Activated T-cell treated with anti-CD3 and anti-CD28 coated beads, Interleukin-2, amount 50 U/mL, for 24 hours (primary cell): ENCODE measurements around the gene CLDND1.
A peak's percentile ranks its signal among the peaks of the same experiment; 100 is the strongest.

Source experiments
- DNase-seq: peaks from one replicate; pipeline ENCODE4 v3.0.0-alpha.2; 2020
- H3K27ac Mint-ChIP-seq: 2 replicates; pipeline ENCODE4 v1.8.0; 2020; ENCODE audit warnings: mild to moderate bottlenecking, mixed read lengths
- H3K27me3 Mint-ChIP-seq: 2 replicates; pipeline ENCODE4 v1.8.0; 2020; ENCODE audit warnings: mixed read lengths
- H3K36me3 Mint-ChIP-seq: 2 replicates; pipeline ENCODE4 v1.8.0; 2020; ENCODE audit warnings: low read depth, mixed read lengths
- H3K4me1 Mint-ChIP-seq: 2 replicates; pipeline ENCODE4 v1.8.0; 2020; ENCODE audit warnings: low read depth, mixed read lengths
- H3K4me3 Mint-ChIP-seq: 2 replicates; pipeline ENCODE4 v1.8.0; 2020; ENCODE audit warnings: mild to moderate bottlenecking, moderate library complexity, mixed read lengths
- H3K9me3 Mint-ChIP-seq: 2 replicates; pipeline ENCODE4 v1.8.0; 2020; ENCODE audit warnings: mixed read lengths

Gene CLDND1

DNA sequence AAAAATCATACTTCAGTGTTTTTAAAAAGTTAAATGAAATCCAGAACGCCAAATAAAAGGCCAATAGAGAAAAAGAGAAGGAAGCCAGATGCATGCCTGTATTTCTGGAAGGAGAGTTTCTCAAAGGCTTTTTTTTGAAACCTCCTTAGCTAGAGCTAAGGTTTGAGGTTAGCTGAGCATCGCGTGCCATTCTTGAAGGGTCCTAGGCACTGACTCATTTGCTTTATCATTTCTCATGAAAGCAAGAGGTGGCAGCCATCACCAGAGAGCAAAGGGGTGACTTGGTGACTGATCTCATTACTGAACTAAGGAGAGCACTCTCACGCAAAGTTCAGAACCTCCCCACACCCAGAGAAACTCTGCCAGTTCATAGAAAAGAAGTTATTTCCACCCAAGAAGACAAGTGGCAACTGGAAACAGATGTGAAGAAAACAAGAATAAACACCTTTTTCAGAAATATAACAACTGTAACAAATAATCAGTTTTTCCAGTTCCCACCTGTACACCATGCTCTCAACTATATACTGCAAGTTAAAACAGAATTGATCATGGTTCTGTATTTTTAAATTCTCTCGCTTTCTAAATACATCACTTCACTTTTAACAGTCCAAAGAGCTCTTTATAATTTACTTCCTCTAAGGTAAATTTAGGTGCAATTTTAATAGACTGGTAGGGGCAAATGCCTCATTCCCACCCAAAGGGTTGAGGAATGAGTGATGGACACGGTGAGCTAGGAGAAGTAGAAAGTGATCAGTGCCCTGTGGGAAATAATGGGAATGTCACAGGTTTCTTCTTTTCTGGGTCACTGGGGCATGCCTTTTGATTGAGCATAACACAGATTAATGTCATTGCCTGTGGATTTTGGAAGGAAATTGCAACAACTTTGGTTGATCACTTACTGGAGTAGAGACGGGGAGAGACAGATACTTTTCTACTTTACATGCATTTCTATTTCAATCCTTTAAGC lies 33.7 kb upstream of the CLDND1 start:
- Mint-ChIP-seq H3K4me1 (peaks cover 87% of the 10 kb centered on the region), H3K27me3 (no peaks in the 10 kb centered on the region), H3K27ac (peak overlapping the region; percentile 98), H3K4me3 (peak overlapping the region; percentile 81), H3K36me3 (peaks cover 32% of the 10 kb centered on the region), H3K9me3 (peaks cover 2% of the 10 kb centered on the region)
- peak; percentile 63 for DNase-seq

DNA sequence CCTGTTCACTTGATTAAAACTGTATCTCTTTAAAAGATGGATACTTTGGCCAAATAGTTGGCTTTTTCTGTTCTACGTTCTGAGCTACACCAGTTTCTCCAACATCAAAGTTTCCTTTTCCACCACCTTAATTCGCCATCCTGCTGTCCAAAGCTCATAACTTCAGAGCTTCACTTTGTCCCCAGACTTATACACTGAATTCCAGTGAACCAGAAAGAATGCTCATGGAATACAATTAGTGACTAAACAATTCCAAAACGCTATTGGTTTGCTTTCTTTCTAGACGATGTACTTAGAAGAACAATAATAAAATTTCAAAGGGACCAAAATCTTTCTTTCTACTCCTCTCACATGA lies 32.3 kb upstream of the CLDND1 start:
- H3K27me3 Mint-ChIP-seq, result no peaks in the 10 kb centered on the region
- DNase-seq, result no peak
- H3K36me3 Mint-ChIP-seq, result peaks cover 39% of the 10 kb centered on the region
- H3K4me1 Mint-ChIP-seq, result peaks cover 93% of the 10 kb centered on the region
- H3K9me3 Mint-ChIP-seq, result peaks cover 2% of the 10 kb centered on the region
- peak overlapping the region; percentile 81 for H3K4me3 Mint-ChIP-seq
- H3K27ac Mint-ChIP-seq, result peak overlapping the region; percentile 98

GRCh38 chr3:98554580-98554979 lies 31.9 kb upstream of the CLDND1 start:
- Mint-ChIP-seq H3K27ac (peak overlapping the region; percentile 98), H3K9me3 (peaks cover 2% of the 10 kb centered on the region), H3K4me1 (peaks cover 93% of the 10 kb centered on the region), H3K27me3 (no peaks in the 10 kb centered on the region), H3K4me3 (peak overlapping the region; percentile 81), H3K36me3 (peaks cover 43% of the 10 kb centered on the region)
- no peak for DNase-seq

- Mint-ChIP-seq H3K36me3 (peaks cover 51% of the 10 kb centered on the region), H3K27me3 (no peaks in the 10 kb centered on the region), H3K27ac (peak overlapping the region; percentile 98), H3K4me3 (peak overlapping the region; percentile 81), H3K9me3 (peaks cover 2% of the 10 kb centered on the region), H3K4me1 (peaks cover 94% of the 10 kb centered on the region)
- DNase-seq, result no peak
Measured at GRCh38 chr3:98553753-98554152, 31.1 kb upstream of the CLDND1 start.

DNA sequence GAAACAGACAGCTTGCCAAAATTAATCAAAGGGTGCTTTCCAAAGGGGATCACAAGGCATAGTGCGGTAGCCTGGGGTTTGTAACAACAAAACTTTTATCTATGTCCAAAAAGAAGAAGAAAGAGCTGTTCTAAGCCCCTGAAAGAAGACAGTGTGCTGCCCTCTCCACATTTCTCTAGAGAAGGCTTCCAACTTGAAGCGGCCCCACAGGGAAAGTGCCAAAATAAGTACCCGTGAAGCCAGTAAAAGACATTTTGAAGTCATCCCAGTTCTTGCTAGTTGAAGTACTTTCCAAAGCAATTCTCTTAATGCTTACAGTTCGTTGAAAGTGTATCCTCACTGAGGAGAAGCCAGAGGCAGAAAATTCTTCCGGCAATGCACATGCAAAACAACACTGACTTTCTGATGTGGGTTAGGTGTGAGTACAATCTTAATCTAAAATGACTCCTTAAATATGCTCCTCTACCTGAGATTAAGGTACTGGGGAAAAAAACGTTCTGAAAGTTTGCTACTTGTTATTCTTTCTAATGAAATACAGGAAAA lies 30.4 kb upstream of the CLDND1 start:
- Mint-ChIP-seq H3K27ac (peak overlapping the region; percentile 98), H3K4me1 (peaks cover 93% of the 10 kb centered on the region), H3K27me3 (no peaks in the 10 kb centered on the region), H3K4me3 (peak overlapping the region; percentile 81), H3K36me3 (peaks cover 52% of the 10 kb centered on the region), H3K9me3 (peaks cover 2% of the 10 kb centered on the region)
- no peak for DNase-seq

GRCh38 chr3:98552232-98553020 lies 29.7 kb upstream of the CLDND1 start:
- Mint-ChIP-seq H3K4me1 (peaks cover 87% of the 10 kb centered on the region), H3K27me3 (no peaks in the 10 kb centered on the region), H3K27ac (peak overlapping the region; percentile 98), H3K4me3 (peak overlapping the region; percentile 81), H3K9me3 (peaks cover 2% of the 10 kb centered on the region), H3K36me3 (peaks cover 52% of the 10 kb centered on the region)
- DNase-seq, result no peak

GRCh38 chr3:98551754-98552153 lies 29.1 kb upstream of the CLDND1 start:
- H3K9me3 Mint-ChIP-seq, result peaks cover 2% of the 10 kb centered on the region
- H3K27me3 Mint-ChIP-seq, result no peaks in the 10 kb centered on the region
- H3K36me3 Mint-ChIP-seq, result peaks cover 52% of the 10 kb centered on the region
- H3K27ac Mint-ChIP-seq, result peak overlapping the region; percentile 98
- no peak for DNase-seq
- peaks cover 80% of the 10 kb centered on the region for H3K4me1 Mint-ChIP-seq
- peak overlapping the region; percentile 81 for H3K4me3 Mint-ChIP-seq

GRCh38 chr3:98551236-98551635 lies 28.5 kb upstream of the CLDND1 start:
- Mint-ChIP-seq H3K4me1 (peaks cover 78% of the 10 kb centered on the region), H3K27me3 (no peaks in the 10 kb centered on the region), H3K9me3 (peaks cover 2% of the 10 kb centered on the region), H3K4me3 (no peak overlapping the region), H3K36me3 (peaks cover 52% of the 10 kb centered on the region), H3K27ac (peak overlapping the region; percentile 98)
- no peak for DNase-seq

DNA sequence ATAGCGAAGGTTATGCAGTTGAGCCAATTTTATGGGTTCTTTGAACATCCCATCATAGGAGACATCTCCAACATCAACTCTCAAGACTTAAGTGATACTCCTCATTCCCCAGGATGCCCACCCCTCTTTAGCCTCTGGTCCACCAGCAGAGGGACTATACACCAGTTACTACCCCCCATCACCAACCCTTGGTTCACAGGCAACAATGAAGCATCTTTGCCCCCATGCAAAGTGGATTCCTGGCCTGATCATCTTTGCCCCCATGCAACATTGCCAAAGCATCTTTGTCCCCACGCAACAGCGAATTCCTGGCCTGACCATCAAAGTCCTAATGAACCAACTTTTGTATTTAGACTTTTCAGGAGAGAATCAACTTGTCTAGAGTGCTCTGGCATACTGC lies 28.1 kb upstream of the CLDND1 start:
- DNase-seq, result no peak
- H3K4me3 Mint-ChIP-seq, result no peak overlapping the region
- H3K9me3 Mint-ChIP-seq, result peaks cover 2% of the 10 kb centered on the region
- H3K27me3 Mint-ChIP-seq, result no peaks in the 10 kb centered on the region
- H3K36me3 Mint-ChIP-seq, result peaks cover 51% of the 10 kb centered on the region
- peak overlapping the region; percentile 38 for H3K27ac Mint-ChIP-seq
- H3K4me1 Mint-ChIP-seq, result peaks cover 79% of the 10 kb centered on the region

DNA sequence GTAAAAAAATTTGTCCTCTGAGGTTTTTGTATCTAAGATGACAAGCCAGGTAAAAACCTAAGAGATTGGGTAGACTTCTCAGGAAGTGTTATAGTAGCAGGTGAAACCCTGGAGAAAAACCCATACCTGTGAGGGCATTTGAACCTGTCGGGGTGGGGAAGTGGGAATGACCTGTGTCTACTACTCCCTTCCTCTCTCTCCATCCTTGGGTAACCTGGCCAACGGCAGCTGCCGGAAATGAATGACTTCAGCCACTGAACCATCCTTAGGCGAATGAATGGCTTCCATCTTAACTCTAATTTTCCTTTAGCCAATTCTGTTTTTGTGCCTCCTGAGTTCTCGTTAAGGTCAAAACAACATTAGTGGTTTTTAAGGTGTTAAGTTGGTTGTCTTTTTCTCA lies 25.8 kb upstream of the CLDND1 start:
- H3K9me3 Mint-ChIP-seq, result no peaks in the 10 kb centered on the region
- H3K27me3 Mint-ChIP-seq, result no peaks in the 10 kb centered on the region
- no peak overlapping the region for H3K4me3 Mint-ChIP-seq
- H3K36me3 Mint-ChIP-seq, result peaks cover 40% of the 10 kb centered on the region
- peaks cover 73% of the 10 kb centered on the region for H3K4me1 Mint-ChIP-seq
- no peak for DNase-seq
- no peak overlapping the region for H3K27ac Mint-ChIP-seq

GRCh38 chr3:98545940-98546339 lies 23.2 kb upstream of the CLDND1 start:
- Mint-ChIP-seq H3K9me3 (peaks cover 4% of the 10 kb centered on the region), H3K27me3 (no peaks in the 10 kb centered on the region), H3K27ac (peak overlapping the region; percentile 93), H3K4me1 (peaks cover 69% of the 10 kb centered on the region), H3K36me3 (peaks cover 25% of the 10 kb centered on the region), H3K4me3 (peak overlapping the region; percentile 58)
- DNase-seq, result no peak

DNA sequence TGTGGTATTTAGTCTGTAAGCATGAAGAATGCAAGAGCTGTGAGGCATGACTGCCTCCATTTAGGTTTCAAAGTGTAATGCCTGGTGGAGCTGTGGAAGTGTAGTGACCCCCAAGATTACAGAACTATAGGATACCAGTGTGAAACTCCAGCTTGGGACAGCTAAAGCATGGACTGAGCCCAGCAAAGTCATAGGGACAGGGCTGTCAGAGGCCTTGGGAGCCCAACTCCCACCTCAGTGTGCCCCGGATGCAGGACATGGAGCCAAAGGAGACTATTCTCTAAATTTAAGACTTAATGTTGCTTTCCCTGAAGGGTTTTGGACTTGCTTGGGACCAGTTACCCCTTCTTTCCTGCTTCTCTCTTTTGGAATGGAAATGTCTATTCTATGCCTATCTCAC lies 19.9 kb upstream of the CLDND1 start:
- Mint-ChIP-seq H3K27ac (peak overlapping the region; percentile 23), H3K4me1 (peaks cover 63% of the 10 kb centered on the region), H3K9me3 (peaks cover 4% of the 10 kb centered on the region), H3K4me3 (no peak overlapping the region), H3K27me3 (no peaks in the 10 kb centered on the region), H3K36me3 (peaks cover 13% of the 10 kb centered on the region)
- DNase-seq, result no peak

DNA sequence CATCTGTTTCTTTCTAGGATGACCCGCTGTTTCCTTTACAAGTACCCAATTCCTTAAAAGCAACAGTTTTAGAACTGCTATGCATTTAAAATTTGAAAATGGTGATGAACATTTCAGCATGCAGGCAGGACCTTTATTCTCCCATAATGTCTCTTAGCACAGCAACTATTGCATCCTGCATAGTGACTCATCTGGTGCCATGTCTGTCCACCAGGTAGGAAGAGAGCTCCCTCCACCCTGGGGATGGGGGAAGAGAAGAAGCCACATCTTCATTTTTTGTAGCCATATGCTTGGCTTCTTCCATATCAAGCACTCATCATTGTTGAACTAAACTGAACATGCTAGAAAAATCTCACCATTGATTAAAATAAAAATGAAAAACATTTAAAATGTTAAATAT lies 19.0 kb upstream of the CLDND1 start:
- Mint-ChIP-seq H3K4me1 (peaks cover 69% of the 10 kb centered on the region), H3K27me3 (no peaks in the 10 kb centered on the region), H3K36me3 (peaks cover 13% of the 10 kb centered on the region), H3K9me3 (peaks cover 4% of the 10 kb centered on the region), H3K27ac (peak overlapping the region; percentile 84), H3K4me3 (no peak overlapping the region)
- no peak for DNase-seq

- no peak for DNase-seq
- Mint-ChIP-seq H3K4me3 (peak overlapping the region; percentile 42), H3K27me3 (no peaks in the 10 kb centered on the region), H3K27ac (peak overlapping the region; percentile 82), H3K4me1 (peaks cover 70% of the 10 kb centered on the region), H3K36me3 (peaks cover 14% of the 10 kb centered on the region), H3K9me3 (peaks cover 4% of the 10 kb centered on the region)
Measured at GRCh38 chr3:98540346-98540745, 17.6 kb upstream of the CLDND1 start.
